Measurements from ENCODE around the gene HLA-A.

HLA-A gene

GRCh38 chr6:29955783-29956182, 13.5 kb downstream of the HLA-A start:
- H3K4me1 ChIP-seq (ENCODE audit: low read length) = peaks cover 5% of the 10 kb centered on the region; the same call in 1 of the 2 replicates
- H3F3A ChIP-seq (ENCODE audit: insufficient read depth, low read length) = no peaks in the 10 kb centered on the region
- no peaks in the 10 kb centered on the region for H3K36me3 ChIP-seq (replicated peaks; ENCODE audit: insufficient read depth, low read length)
- H2AFZ ChIP-seq (ENCODE audit: low read length) = no peak overlapping the region
- no peak overlapping the region for H3K27ac ChIP-seq (ENCODE audit: low read length)
- H4K20me1 ChIP-seq (ENCODE audit: insufficient read depth, low read length) = no peaks in the 10 kb centered on the region
- H3K9me2 ChIP-seq (replicated peaks; ENCODE audit: insufficient read depth, low read length) = no peaks in the 10 kb centered on the region
- no peaks in the 10 kb centered on the region for H3K9me3 ChIP-seq (replicated peaks; ENCODE audit: insufficient read depth, low read length)
- no peaks in the 10 kb centered on the region for H3K79me2 ChIP-seq (ENCODE audit: low read length)
- no peaks in the 10 kb centered on the region for H3K27me3 ChIP-seq (replicated peaks; ENCODE audit: insufficient read depth, low read length)
- no peak overlapping the region for H3K9ac ChIP-seq (ENCODE audit: low read length)
- H3K4me3 ChIP-seq (ENCODE audit: low read length) = no peak overlapping the region
- TF ChIP-seq CTCF (IDR thresholded peaks at IDR 0.05; ENCODE audit: low read length) (no peak), EZH2phosphoT487 (IDR thresholded peaks at IDR 0.05; ENCODE audit: low read length) (no peak), EZH2 (optimal IDR thresholded peaks at IDR 0.05; ENCODE audit: low read depth, low read length) (no peak)
- H3K4me2 ChIP-seq (ENCODE audit: low read depth, low read length) = no peak overlapping the region
- no peak for DNase-seq

DNA sequence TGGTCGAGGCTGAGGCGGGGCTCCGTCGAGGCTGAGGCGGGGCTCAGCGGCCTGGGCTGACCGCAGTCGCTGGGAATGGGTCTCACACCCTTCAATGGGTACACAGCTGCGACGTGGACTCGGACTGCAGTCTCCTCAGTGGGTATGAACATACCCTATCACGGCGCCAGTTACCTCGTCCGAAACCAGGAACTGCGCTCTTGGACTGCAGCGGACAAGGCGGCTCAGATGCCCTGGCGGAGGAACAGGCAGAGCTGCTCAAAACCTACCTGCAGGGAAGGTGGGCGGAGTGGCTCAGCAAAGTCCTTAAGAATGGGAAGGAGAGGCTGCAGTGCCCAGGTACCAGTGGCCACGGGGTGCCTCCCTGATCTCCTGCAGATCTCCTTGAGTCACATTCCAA, 14.2 kb downstream of the HLA-A start:
- TF ChIP-seq EZH2phosphoT487 (IDR thresholded peaks at IDR 0.05; ENCODE audit: low read length) (no peak), CTCF (IDR thresholded peaks at IDR 0.05; ENCODE audit: low read length) (no peak), EZH2 (optimal IDR thresholded peaks at IDR 0.05; ENCODE audit: low read depth, low read length) (no peak)
- Histone ChIP-seq H3K27me3 (replicated peaks; ENCODE audit: insufficient read depth, low read length) (no peaks in the 10 kb centered on the region), H3K27ac (ENCODE audit: low read length) (no peak overlapping the region)

GRCh38 chr6:29958046-29958445, 15.7 kb downstream of the HLA-A start:
- TF ChIP-seq EZH2 (optimal IDR thresholded peaks at IDR 0.05; ENCODE audit: low read depth, low read length) (no peak), EZH2phosphoT487 (IDR thresholded peaks at IDR 0.05; ENCODE audit: low read length) (no peak), CTCF (IDR thresholded peaks at IDR 0.05; ENCODE audit: low read length) (no peak)
- Histone ChIP-seq H3K4me3 (ENCODE audit: low read length) (no peak overlapping the region), H3K27ac (ENCODE audit: low read length) (no peak overlapping the region), H3K4me1 (ENCODE audit: low read length) (peaks cover 5% of the 10 kb centered on the region; the same call in 1 of the 2 replicates), H4K20me1 (ENCODE audit: insufficient read depth, low read length) (no peaks in the 10 kb centered on the region), H3K36me3 (replicated peaks; ENCODE audit: insufficient read depth, low read length) (no peaks in the 10 kb centered on the region), H3K4me2 (ENCODE audit: low read depth, low read length) (no peak overlapping the region), H3K79me2 (ENCODE audit: low read length) (no peaks in the 10 kb centered on the region), H3K27me3 (replicated peaks; ENCODE audit: insufficient read depth, low read length) (no peaks in the 10 kb centered on the region), H3K9ac (ENCODE audit: low read length) (no peak overlapping the region), H3K9me2 (replicated peaks; ENCODE audit: insufficient read depth, low read length) (no peaks in the 10 kb centered on the region), H3F3A (ENCODE audit: insufficient read depth, low read length) (no peaks in the 10 kb centered on the region), H2AFZ (ENCODE audit: low read length) (no peak overlapping the region), H3K9me3 (replicated peaks; ENCODE audit: insufficient read depth, low read length) (no peaks in the 10 kb centered on the region)
- DNase-seq = no peak

More for the DNA sequence above, 14.2 kb downstream of the HLA-A start:
- Histone ChIP-seq H3K4me3 (ENCODE audit: low read length) (no peak overlapping the region), H3K9me3 (replicated peaks; ENCODE audit: insufficient read depth, low read length) (no peaks in the 10 kb centered on the region), H3K36me3 (replicated peaks; ENCODE audit: insufficient read depth, low read length) (no peaks in the 10 kb centered on the region), H3F3A (ENCODE audit: insufficient read depth, low read length) (no peaks in the 10 kb centered on the region), H3K9me2 (replicated peaks; ENCODE audit: insufficient read depth, low read length) (no peaks in the 10 kb centered on the region), H3K4me1 (ENCODE audit: low read length) (peaks cover 5% of the 10 kb centered on the region; the same call in 1 of the 2 replicates), H3K9ac (ENCODE audit: low read length) (no peak overlapping the region), H2AFZ (ENCODE audit: low read length) (no peak overlapping the region), H4K20me1 (ENCODE audit: insufficient read depth, low read length) (no peaks in the 10 kb centered on the region), H3K79me2 (ENCODE audit: low read length) (no peaks in the 10 kb centered on the region), H3K4me2 (ENCODE audit: low read depth, low read length) (no peak overlapping the region)
- DNase-seq = no peak

Data from MM.1S (cell line).